Erythroblast (primary cell): Measurements from ENCODE around the gene ZNF474.

Source experiments
- GATA1 ChIP-seq: IDR thresholded peaks from 2 replicates; pipeline ENCODE4 v1.6.1; 2011; ENCODE audit warnings: low read depth, mild to moderate bottlenecking, control low read depth, low read length, moderate library complexity
- POLR2A ChIP-seq: IDR thresholded peaks from 2 replicates; pipeline ENCODE4 v1.6.1; 2011; ENCODE audit warnings: mild to moderate bottlenecking, low read length

GRCh38 chr5:122121479-122122465, 7.6 kb upstream of the ZNF474 start:
- TF ChIP-seq POLR2A (no peak), GATA1 (no peak)
